Natural killer cell (primary cell): ENCODE data around the gene SBNO1. TPM values are rescaled to one million over a fixed set of nuclear protein-coding genes. Genes with fewer than 3 reads are reported as not detected.
A peak's percentile ranks its signal among the peaks of the same experiment; 100 is the strongest.
"Not testable (repeated sequence)": the region's sequence is repeated elsewhere in the genome, so short reads cannot be mapped to it uniquely, and the experiment has no call there.

Source experiments
- ATAC-seq, 3 donors: fragments of 150-1000 bp in 2 of 3; fragments of 200-7000 bp in 1 of 3; cut with Tn5 transposase; 1 replicate in 1 of 3; 2 replicates in 2 of 3; pipeline ENCODE4 v1.10.0; 2021; ENCODE audit warnings: mild to moderate bottlenecking in 2 of 3, moderate library complexity in 2 of 3
- DNase-seq, 2 donors: peaks; one replicate each; pipeline versions ENCODE4 v3.0.0 to v3.0.0-alpha.2; 2013 to 2021; ENCODE audit warnings: mixed read lengths in 1 of 2
- H3K27ac ChIP-seq: one replicate; pipeline ENCODE4 v1.5.1; 2013; ENCODE audit warnings: mild to moderate bottlenecking, low read length
- H3K27me3 ChIP-seq: one replicate; pipeline ENCODE4 v1.6.1; 2013; ENCODE audit warnings: low read length; ENCODE audit not compliant: control insufficient read depth, insufficient read depth
- H3K36me3 ChIP-seq: one replicate; pipeline ENCODE4 v1.6.1; 2013; ENCODE audit warnings: low read length; ENCODE audit not compliant: control insufficient read depth, insufficient read depth
- H3K4me1 ChIP-seq: one replicate; pipeline ENCODE4 v1.6.1; 2013; ENCODE audit warnings: low read length; ENCODE audit not compliant: control insufficient read depth, insufficient read depth
- H3K4me3 ChIP-seq: one replicate; pipeline ENCODE4 v1.5.1; 2013; ENCODE audit warnings: low read length
- H3K9me3 ChIP-seq: one replicate; pipeline ENCODE4 v1.6.1; 2013; ENCODE audit warnings: low read length; ENCODE audit not compliant: control insufficient read depth, insufficient read depth
- H3K27ac Mint-ChIP-seq, 2 donors: one replicate each; pipeline ENCODE4 v1.8.0; 2022; ENCODE audit warnings: mild to moderate bottlenecking in 2 of 2, mixed read lengths in 2 of 2, moderate library complexity in 1 of 2
- H3K27me3 Mint-ChIP-seq, 2 donors: one replicate each; pipeline ENCODE4 v1.8.0; 2022; ENCODE audit warnings: low read depth in 2 of 2, mixed read lengths in 2 of 2
- H3K36me3 Mint-ChIP-seq: one replicate; pipeline ENCODE4 v1.8.0; 2022; ENCODE audit warnings: mixed read lengths
- H3K4me1 Mint-ChIP-seq, 2 donors: one replicate each; pipeline ENCODE4 v1.8.0; 2022; ENCODE audit warnings: mixed read lengths in 2 of 2
- H3K4me3 Mint-ChIP-seq: one replicate; pipeline ENCODE4 v1.8.0; 2022; ENCODE audit warnings: mild to moderate bottlenecking, moderate library complexity, mixed read lengths
- H3K9me3 Mint-ChIP-seq, 2 donors: one replicate each; pipeline ENCODE4 v1.8.0; 2022; ENCODE audit warnings: mixed read lengths in 2 of 2
- WGBS: methylation state at CpG from one replicate; pipeline ENCODE4 v1.1.7; 2013; ENCODE audit warnings: missing lambda C conversion rate; ENCODE audit not compliant: insufficient coverage; 5-methylcytosine and 5-hydroxymethylcytosine counted together
- intact Hi-C: fragments of 100-400 bp; cut with micrococcal nuclease; formaldehyde crosslinking; loops from one replicate; pipeline ENCODE4 v1.14.2; 2022
- total RNA-seq, 4 donors: library from RNA; stranded (reverse); fragments of 120-200 nt in 1 of 4; gene quantifications; one replicate each; pipeline versions ENCODE4 v1.2.3 to v1.2.4, GENCODE V29; 2013 to 2022
- TF ChIP-seq, protein P1 (sequence below): fragments of 200-600 bp; IDR thresholded peaks from one replicate; pipeline ENCODE4 v1.8.0; 2022; ENCODE audit warnings: antibody characterized with exemption

Gene SBNO1
- total RNA-seq, 3 donors from 2014 or later (not counting 1 experiment from before 2014, with no cell fraction given) = 30.7 to 40.3 (median 34.3) TPM

DNA sequence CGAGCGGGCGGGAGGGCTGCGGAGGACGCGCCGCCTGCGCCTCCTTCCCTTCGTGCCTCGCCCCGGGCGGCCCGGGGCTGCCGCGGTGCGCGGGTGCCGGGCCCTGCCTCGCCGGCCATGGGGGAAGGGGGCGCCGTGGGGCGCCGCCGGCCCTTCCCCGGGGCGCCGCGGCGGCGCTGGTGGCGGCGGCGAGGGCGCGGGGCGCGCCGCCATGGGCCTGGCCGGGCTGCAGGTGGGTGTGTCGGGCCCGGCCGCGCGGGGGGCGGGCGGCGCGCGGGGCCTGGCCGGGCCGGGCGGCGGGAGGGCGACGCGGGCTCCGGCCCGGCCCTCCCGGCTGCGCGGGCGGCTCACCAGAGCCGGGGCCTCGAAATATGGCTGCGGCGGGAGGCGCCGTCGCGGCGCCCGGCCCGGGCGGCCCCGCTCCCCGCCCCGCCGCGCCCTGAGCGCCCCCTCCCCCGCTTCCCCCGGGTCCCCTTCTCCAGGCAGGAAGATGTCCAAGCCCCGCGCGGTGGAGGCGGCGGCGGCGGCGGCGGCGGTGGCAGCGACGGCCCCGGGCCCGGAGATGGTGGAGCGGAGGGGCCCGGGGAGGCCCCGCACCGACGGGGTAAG lies 24.4 kb upstream of the SBNO1 start:
- TF ChIP-seq, protein P1, sequence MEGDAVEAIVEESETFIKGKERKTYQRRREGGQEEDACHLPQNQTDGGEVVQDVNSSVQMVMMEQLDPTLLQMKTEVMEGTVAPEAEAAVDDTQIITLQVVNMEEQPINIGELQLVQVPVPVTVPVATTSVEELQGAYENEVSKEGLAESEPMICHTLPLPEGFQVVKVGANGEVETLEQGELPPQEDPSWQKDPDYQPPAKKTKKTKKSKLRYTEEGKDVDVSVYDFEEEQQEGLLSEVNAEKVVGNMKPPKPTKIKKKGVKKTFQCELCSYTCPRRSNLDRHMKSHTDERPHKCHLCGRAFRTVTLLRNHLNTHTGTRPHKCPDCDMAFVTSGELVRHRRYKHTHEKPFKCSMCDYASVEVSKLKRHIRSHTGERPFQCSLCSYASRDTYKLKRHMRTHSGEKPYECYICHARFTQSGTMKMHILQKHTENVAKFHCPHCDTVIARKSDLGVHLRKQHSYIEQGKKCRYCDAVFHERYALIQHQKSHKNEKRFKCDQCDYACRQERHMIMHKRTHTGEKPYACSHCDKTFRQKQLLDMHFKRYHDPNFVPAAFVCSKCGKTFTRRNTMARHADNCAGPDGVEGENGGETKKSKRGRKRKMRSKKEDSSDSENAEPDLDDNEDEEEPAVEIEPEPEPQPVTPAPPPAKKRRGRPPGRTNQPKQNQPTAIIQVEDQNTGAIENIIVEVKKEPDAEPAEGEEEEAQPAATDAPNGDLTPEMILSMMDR = no peak
- Histone ChIP-seq H3K27me3 (no peaks in the 10 kb centered on the region), H3K36me3 (peaks cover 14% of the 10 kb centered on the region), H3K27ac (no peak overlapping the region), H3K4me3 (no peak overlapping the region), H3K9me3 (no peaks in the 10 kb centered on the region), H3K4me1 (peaks cover 47% of the 10 kb centered on the region)
- under 1% methylated on average over 89 of the region's 102 CpGs for WGBS
- intact Hi-C loops = loop anchor here (1.0 to 5.0 kb wide), 3 partner anchors 24 to 68 kb away; partner anchors contain the start of genes RILPL2 and SNRNP35
- H3K4me1 Mint-ChIP-seq = peaks cover 31 to 39% of the 10 kb centered on the region in 2 donors
- ATAC-seq (no peak), DNase-seq (no peak)
- H3K27ac Mint-ChIP-seq = no peak overlapping the region
- no peaks in the 10 kb centered on the region for H3K27me3 Mint-ChIP-seq
- no peaks in the 10 kb centered on the region for H3K9me3 Mint-ChIP-seq
- no peaks in the 10 kb centered on the region for H3K36me3 Mint-ChIP-seq
- H3K4me3 Mint-ChIP-seq = no peak overlapping the region

DNA sequence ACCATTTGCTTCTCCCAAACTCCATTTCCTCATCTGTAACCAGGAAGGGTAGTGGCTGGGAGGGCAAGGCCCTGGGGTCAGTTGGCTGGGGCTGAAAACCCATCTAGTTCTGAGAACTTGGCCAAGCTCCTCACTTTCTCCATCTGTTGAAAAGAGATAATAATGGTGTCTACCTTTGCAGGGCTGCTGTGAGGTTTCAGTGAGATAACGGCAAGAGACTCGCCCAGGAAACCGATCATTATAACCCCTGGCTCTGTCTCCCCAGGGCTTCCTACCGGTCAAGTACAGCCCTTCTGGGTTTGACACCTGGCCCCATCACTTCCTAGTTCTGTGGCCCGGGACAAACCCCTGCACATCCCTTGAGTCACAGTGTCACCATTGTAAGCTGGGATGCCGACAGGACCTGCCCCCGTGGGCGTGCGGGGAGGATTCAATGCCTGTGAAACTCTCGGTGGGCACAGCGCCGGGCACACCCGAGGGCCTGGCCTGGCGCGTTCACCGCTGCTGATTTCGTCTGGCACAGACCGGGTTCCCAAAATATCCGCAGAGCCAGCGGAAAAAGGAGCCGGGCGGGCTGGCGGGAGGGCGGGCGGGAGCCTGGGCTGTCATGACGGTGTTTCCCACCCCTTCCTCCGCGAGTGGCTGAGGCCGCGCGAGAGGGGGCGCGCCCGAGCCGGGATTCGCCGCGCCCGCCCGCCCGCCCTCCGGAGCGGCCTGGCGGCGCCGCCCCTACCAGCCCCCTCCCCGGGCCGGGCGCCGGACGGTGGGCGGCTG lies 23.7 kb upstream of the SBNO1 start:
- peak; percentile 68 to 86 for DNase-seq
- intact Hi-C loops = loop anchor here (1.0 to 5.0 kb wide), 3 partner anchors 23 to 69 kb away; partner anchors contain the start of genes RILPL2 and SNRNP35
- H3K36me3 ChIP-seq = peaks cover 10% of the 10 kb centered on the region

DNA sequence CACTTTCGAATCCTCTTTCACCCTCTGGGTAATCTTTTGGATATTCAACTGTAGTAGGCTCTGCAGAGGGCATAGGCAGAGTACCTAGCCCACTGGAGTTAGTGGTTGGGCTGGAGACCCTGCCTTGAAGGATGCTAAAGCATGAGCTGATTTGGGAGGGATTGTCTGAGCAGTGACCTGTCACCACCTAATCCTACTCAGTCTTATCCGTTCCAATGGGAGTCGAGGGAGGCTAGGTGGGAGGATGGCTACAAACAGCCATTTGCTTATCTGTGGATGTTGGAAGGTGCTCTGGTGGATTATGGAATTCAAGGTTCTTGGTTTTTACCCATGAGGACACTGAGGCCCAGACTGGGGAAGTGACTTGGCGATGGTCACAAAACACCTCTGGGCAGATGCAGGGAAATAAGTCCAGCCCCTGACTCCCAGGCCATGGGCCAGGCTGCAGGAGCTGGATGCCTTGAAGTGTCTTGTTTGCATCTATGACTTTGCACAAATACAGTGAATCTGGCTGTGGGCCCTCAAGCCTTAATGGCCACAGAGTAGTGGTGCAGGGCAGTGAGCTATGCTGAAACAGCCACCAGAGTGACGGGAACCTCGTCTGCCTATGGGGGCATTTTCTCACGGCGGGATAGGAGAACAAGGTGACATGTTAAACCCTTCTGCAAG lies 23.0 kb upstream of the SBNO1 start:
- Histone ChIP-seq H3K4me3 (peak overlapping the region; percentile 77), H3K27me3 (no peaks in the 10 kb centered on the region), H3K36me3 (peaks cover 8% of the 10 kb centered on the region), H3K4me1 (peaks cover 52% of the 10 kb centered on the region), H3K27ac (peak overlapping the region; percentile 88), H3K9me3 (no peaks in the 10 kb centered on the region)
- H3K27ac Mint-ChIP-seq = peak overlapping the region; percentile 80 to 82
- TF ChIP-seq, protein P1 = no peak
- H3K9me3 Mint-ChIP-seq = no peaks in the 10 kb centered on the region
- 76% methylated on average over 6 of the region's 8 CpGs for WGBS
- intact Hi-C loops = loop anchor here (1.0 to 5.0 kb wide), 3 partner anchors 22 to 70 kb away; partner anchors contain the start of genes RILPL2 and SNRNP35
- no peaks in the 10 kb centered on the region for H3K36me3 Mint-ChIP-seq
- DNase-seq (no peak), ATAC-seq (no peak)
- H3K27me3 Mint-ChIP-seq = no peaks in the 10 kb centered on the region
- peaks cover 34 to 47% of the 10 kb centered on the region in 2 donors for H3K4me1 Mint-ChIP-seq
- H3K4me3 Mint-ChIP-seq = peak overlapping the region; percentile 85

More for the DNA sequence above, 23.7 kb upstream of the SBNO1 start:
- Mint-ChIP-seq H3K4me3 (peak overlapping the region; percentile 85), H3K36me3 (no peaks in the 10 kb centered on the region), H3K9me3 (no peaks in the 10 kb centered on the region), H3K27me3 (no peaks in the 10 kb centered on the region), H3K4me1 (peaks cover 36 to 46% of the 10 kb centered on the region in 2 donors), H3K27ac (peak overlapping the region; percentile 80 to 82)
- H3K9me3 ChIP-seq = no peaks in the 10 kb centered on the region
- under 1% methylated on average over 52 of the region's 52 CpGs for WGBS
- TF ChIP-seq, protein P1 = no peak
- H3K27ac ChIP-seq = peak overlapping the region; percentile 88
- no peaks in the 10 kb centered on the region for H3K27me3 ChIP-seq
- peaks cover 50% of the 10 kb centered on the region for H3K4me1 ChIP-seq
- H3K4me3 ChIP-seq = peak overlapping the region; percentile 77
- ATAC-seq = peak; percentile 64 to 79 (median 71)

DNA sequence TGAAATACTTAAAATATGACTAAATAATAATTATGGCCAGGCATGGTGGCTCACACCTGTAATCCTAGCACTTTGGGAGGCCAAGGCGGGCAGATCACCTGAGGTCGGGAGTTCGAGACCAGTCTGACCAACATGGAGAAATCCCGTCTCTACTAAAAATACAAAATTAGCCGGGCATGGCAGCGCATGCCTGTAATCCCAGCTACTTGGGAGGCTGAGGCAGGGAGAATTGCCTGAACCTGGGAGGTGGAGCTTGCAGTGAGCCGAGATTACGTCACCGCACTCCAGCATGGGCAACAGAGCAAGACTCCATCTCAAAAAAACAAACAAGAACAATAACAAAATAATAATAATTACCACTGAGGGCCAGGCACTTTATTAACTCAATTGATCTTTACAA lies 20.9 kb upstream of the SBNO1 start:
- peaks cover 32% of the 10 kb centered on the region in 2 donors for H3K4me1 Mint-ChIP-seq
- WGBS = 97% methylated on average over 9 of the region's 9 CpGs
- not testable (repeated sequence) for H3K9me3 Mint-ChIP-seq, H3K4me3 ChIP-seq, H3K27me3 ChIP-seq, DNase-seq, H3K36me3 ChIP-seq, H3K4me3 Mint-ChIP-seq, H3K9me3 ChIP-seq, ATAC-seq, H3K27ac ChIP-seq, H3K27me3 Mint-ChIP-seq, H3K27ac Mint-ChIP-seq, H3K36me3 Mint-ChIP-seq
- intact Hi-C loops = loop anchor here (5.0 kb wide), 1 partner anchor 72 kb away; the partner anchor contains the start of gene SNRNP35
- peaks cover 38% of the 10 kb centered on the region for H3K4me1 ChIP-seq
